Measurements from ENCODE around the gene GPD2. TPM values are rescaled to one million over a fixed set of nuclear protein-coding genes. Genes with fewer than 3 reads are reported as not detected.

The GPD2 gene
- total and polyA plus RNA-seq, 2 of the 13 experiments (the other 11 are each of a cell fraction or from before 2014, with no cell fraction given): not detected

DNA sequence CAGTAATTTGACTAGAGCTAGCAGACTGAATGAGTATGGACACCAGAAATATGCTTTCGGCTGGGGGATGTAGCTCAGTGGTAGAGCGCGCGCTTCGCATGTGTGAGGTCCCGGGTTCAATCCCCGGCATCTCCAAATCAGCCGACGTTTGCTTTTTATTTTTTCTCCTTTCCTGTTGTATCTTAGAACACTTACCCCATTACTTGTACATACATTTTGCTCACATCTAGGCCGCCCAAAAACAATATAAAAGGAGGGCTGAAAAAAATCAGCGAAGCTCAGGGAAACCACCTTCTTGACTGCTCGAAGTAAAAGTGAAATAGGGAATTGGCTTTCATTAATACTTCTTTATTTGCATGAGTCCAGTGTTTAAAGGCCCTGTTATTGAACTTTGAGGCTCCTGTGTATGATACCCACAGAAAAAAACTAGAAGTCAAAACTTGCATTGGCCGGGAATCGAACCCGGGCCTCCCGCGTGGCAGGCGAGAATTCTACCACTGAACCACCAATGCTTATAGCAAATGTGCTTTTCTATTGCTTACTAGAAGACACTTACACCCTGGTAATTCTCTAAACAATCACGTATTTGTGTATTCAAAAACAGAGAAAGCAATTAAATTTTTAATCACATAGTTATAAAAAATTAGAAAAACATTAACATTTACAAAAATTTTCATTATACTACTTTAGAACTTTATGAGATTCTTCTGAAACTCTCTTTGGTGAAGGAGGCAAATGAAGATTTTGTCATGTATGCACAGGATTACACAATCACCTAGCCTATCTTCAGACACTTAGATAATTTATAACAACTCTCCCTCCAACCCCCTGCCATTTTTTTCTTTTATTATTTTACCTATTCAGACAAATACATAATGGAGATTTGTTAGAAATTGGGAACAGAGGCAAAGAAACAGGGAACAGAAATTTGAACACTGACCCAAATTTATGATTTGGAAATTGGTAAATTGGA lies 35.2 kb upstream of the GPD2 start (continued):
- TF ChIP-seq TARDBP (CRISPR knock-in tag; IDR thresholded peaks at IDR 0.05) (peak; percentile 29; the same call in 1 of the 2 replicates), MAFF (IDR thresholded peaks at IDR 0.05; ENCODE audit: low read depth, low read length) (0 out of 2 replicates have a peak, but pooled peaks have one; percentile 12), NR1H2 (CRISPR knock-in tag; IDR thresholded peaks at IDR 0.05; ENCODE audit: borderline replicate concordance, low read depth) (no peak), ZNF792 (CRISPR knock-in tag; IDR thresholded peaks at IDR 0.05) (peak; percentile 38; the same call in 1 of the 2 replicates), HOXD1 (CRISPR knock-in tag; IDR thresholded peaks at IDR 0.05) (no peak), SAP130 (CRISPR knock-in tag; IDR thresholded peaks at IDR 0.05; ENCODE audit: low read depth) (peak; percentile 56; the same call in 1 of the 2 replicates), ZNF546 (CRISPR knock-in tag; conservative IDR thresholded peaks at IDR 0.05) (no peak; the same call in 1 of the 2 replicates), ZNF768 (CRISPR knock-in tag; IDR thresholded peaks at IDR 0.05) (no peak), RBFOX2 (IDR thresholded peaks at IDR 0.05; ENCODE audit: low read depth, low read length) (no peak), TBP (CRISPR knock-in tag; IDR thresholded peaks at IDR 0.05) (no peak), CEBPB (IDR thresholded peaks at IDR 0.05; ENCODE audit: borderline replicate concordance, low read depth, low read length) (peak; percentile 97), SRY (CRISPR knock-in tag; IDR thresholded peaks at IDR 0.05) (0 out of 2 replicates have a peak, but pooled peaks have one; percentile 7), ZFP36 (IDR thresholded peaks at IDR 0.05; ENCODE audit: borderline replicate concordance, low read depth, low read length, partially characterized antibody) (peak; percentile 26), HCFC1 (IDR thresholded peaks at IDR 0.05; ENCODE audit: low read depth, low read length) (no peak)
- TF ChIP-seq, protein P1, sequence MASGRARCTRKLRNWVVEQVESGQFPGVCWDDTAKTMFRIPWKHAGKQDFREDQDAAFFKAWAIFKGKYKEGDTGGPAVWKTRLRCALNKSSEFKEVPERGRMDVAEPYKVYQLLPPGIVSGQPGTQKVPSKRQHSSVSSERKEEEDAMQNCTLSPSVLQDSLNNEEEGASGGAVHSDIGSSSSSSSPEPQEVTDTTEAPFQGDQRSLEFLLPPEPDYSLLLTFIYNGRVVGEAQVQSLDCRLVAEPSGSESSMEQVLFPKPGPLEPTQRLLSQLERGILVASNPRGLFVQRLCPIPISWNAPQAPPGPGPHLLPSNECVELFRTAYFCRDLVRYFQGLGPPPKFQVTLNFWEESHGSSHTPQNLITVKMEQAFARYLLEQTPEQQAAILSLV (CRISPR knock-in tag; IDR thresholded peaks at IDR 0.05; ENCODE audit: borderline replicate concordance): no peak
- TF ChIP-seq, protein P2, sequence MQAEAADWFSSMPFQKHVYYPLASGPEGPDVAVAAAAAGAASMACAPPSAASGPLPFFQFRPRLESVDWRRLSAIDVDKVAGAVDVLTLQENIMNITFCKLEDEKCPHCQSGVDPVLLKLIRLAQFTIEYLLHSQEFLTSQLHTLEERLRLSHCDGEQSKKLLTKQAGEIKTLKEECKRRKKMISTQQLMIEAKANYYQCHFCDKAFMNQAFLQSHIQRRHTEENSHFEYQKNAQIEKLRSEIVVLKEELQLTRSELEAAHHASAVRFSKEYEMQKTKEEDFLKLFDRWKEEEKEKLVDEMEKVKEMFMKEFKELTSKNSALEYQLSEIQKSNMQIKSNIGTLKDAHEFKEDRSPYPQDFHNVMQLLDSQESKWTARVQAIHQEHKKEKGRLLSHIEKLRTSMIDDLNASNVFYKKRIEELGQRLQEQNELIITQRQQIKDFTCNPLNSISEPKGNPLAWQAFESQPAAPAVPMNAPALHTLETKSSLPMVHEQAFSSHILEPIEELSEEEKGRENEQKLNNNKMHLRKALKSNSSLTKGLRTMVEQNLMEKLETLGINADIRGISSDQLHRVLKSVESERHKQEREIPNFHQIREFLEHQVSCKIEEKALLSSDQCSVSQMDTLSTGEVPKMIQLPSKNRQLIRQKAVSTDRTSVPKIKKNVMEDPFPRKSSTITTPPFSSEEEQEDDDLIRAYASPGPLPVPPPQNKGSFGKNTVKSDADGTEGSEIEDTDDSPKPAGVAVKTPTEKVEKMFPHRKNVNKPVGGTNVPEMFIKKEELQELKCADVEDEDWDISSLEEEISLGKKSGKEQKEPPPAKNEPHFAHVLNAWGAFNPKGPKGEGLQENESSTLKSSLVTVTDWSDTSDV (CRISPR knock-in tag; IDR thresholded peaks at IDR 0.05): no peak
- TF ChIP-seq, protein P3, sequence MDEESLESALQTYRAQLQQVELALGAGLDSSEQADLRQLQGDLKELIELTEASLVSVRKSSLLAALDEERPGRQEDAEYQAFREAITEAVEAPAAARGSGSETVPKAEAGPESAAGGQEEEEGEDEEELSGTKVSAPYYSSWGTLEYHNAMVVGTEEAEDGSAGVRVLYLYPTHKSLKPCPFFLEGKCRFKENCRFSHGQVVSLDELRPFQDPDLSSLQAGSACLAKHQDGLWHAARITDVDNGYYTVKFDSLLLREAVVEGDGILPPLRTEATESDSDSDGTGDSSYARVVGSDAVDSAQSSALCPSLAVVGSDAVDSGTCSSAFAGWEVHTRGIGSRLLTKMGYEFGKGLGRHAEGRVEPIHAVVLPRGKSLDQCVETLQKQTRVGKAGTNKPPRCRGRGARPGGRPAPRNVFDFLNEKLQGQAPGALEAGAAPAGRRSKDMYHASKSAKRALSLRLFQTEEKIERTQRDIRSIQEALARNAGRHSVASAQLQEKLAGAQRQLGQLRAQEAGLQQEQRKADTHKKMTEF (CRISPR knock-in tag; IDR thresholded peaks at IDR 0.05): peak; percentile 73
- TF ChIP-seq, protein P4, sequence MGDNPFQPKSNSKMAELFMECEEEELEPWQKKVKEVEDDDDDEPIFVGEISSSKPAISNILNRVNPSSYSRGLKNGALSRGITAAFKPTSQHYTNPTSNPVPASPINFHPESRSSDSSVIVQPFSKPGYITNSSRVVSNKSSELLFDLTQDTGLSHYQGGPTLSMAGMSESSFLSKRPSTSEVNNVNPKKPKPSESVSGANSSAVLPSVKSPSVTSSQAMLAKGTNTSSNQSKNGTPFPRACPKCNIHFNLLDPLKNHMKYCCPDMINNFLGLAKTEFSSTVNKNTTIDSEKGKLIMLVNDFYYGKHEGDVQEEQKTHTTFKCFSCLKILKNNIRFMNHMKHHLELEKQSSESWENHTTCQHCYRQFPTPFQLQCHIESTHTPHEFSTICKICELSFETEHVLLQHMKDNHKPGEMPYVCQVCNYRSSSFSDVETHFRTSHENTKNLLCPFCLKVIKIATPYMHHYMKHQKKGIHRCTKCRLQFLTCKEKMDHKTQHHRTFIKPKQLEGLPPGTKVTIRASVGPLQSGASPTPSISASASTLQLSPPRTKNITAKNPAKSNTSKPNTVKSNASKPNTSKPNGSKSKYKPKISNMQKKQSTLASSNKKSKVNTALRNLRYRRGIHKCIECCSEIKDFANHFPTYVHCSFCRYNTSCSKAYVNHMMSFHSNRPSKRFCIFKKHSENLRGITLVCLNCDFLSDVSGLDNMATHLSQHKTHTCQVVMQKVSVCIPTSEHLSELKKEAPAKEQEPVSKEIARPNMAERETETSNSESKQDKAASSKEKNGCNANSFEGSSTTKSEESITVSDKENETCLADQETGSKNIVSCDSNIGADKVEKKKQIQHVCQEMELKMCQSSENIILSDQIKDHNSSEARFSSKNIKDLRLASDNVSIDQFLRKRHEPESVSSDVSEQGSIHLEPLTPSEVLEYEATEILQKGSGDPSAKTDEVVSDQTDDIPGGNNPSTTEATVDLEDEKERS (CRISPR knock-in tag; IDR thresholded peaks at IDR 0.05): 0 out of 2 replicates have a peak, but pooled peaks have one; percentile 28
- TF ChIP-seq, protein P5, sequence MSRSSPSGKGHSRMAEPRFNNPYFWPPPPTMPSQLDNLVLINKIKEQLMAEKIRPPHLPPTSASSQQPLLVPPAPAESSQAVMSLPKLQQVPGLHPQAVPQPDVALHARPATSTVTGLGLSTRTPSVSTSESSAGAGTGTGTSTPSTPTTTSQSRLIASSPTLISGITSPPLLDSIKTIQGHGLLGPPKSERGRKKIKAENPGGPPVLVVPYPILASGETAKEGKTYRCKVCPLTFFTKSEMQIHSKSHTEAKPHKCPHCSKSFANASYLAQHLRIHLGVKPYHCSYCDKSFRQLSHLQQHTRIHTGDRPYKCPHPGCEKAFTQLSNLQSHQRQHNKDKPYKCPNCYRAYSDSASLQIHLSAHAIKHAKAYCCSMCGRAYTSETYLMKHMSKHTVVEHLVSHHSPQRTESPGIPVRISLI (CRISPR knock-in tag; IDR thresholded peaks at IDR 0.05; ENCODE audit: borderline replicate concordance): no peak; the same call in 1 of the 2 replicates
